Liver (tissue), 9 donors: ENCODE measurements around the gene BCKDHB. TPM values are rescaled to one million over a fixed set of nuclear protein-coding genes. Genes with fewer than 3 reads are reported as not detected.

Source experiments
- DNase-seq: peaks from one replicate; pipeline ENCODE4 v3.0.0-alpha.2; 2017; ENCODE audit warnings: low spot score
- H3K27ac ChIP-seq, 2 donors: one replicate each; pipeline ENCODE4 v1.7.0; 2013; ENCODE audit warnings: inconsistent platforms in 2 of 2, low read length in 2 of 2, control low read depth in 1 of 2, low read depth in 1 of 2, mild to moderate bottlenecking in 1 of 2
- H3K27me3 ChIP-seq, 4 donors: one replicate each; pipeline versions ENCODE4 v1.6.1 to v1.7.0; 2013; ENCODE audit warnings: low read length in 3 of 4, inconsistent platforms in 1 of 4, mild to moderate bottlenecking in 1 of 4, moderate library complexity in 1 of 4; ENCODE audit not compliant: control insufficient read depth in 4 of 4, insufficient read depth in 4 of 4
- H3K36me3 ChIP-seq, 4 donors: one replicate each; pipeline versions ENCODE4 v1.6.1 to v1.7.0; 2013; ENCODE audit warnings: low read length in 3 of 4, mild to moderate bottlenecking in 3 of 4, low read depth in 1 of 4, moderate library complexity in 1 of 4; ENCODE audit not compliant: control insufficient read depth in 4 of 4, insufficient read depth in 3 of 4
- H3K4me1 ChIP-seq, 4 donors: one replicate each; pipeline versions ENCODE4 v1.6.1 to v1.7.0; 2013; ENCODE audit warnings: low read length in 3 of 4, mild to moderate bottlenecking in 3 of 4, moderate library complexity in 1 of 4; ENCODE audit not compliant: control insufficient read depth in 4 of 4, insufficient read depth in 4 of 4
- H3K4me3 ChIP-seq, 3 donors: one replicate each; pipeline versions ENCODE4 v1.6.1 to v1.7.0; 2013; ENCODE audit warnings: low read length in 3 of 3, control low read depth in 1 of 3, low read depth in 1 of 3, mild to moderate bottlenecking in 1 of 3
- H3K9ac ChIP-seq, 2 donors: one replicate each; pipeline ENCODE4 v1.7.0; 2013; ENCODE audit warnings: low read length in 2 of 2, mild to moderate bottlenecking in 2 of 2, moderate library complexity in 2 of 2, control low read depth in 1 of 2, low read depth in 1 of 2
- H3K9me3 ChIP-seq, 4 donors: one replicate each; pipeline versions ENCODE4 v1.6.1 to v1.7.0; 2013; ENCODE audit warnings: low read length in 3 of 4; ENCODE audit not compliant: control insufficient read depth in 4 of 4
- ATF3 ChIP-seq: IDR thresholded peaks from 2 replicates; pipeline ENCODE4 v1.6.1; 2016; ENCODE audit warnings: antibody characterized with exemption
- CTCF ChIP-seq: fragments of 150-350 bp; IDR thresholded peaks from 2 replicates; pipeline ENCODE4 v1.5.1; 2017; ENCODE audit warnings: improper control_type of control experiment, low read depth, low read length; ENCODE audit not compliant: missing input control
- EGR1 ChIP-seq, 2 donors: IDR thresholded peaks; 2 replicates each; pipeline ENCODE4 v1.6.1; 2016 to 2018; ENCODE audit warnings: antibody characterized with exemption in 2 of 2, low read depth in 2 of 2
- FOXA1 ChIP-seq: IDR thresholded peaks from 2 replicates; pipeline ENCODE4 v1.6.1; 2016; ENCODE audit warnings: antibody characterized with exemption
- FOXA2 ChIP-seq: IDR thresholded peaks from 2 replicates; pipeline ENCODE4 v1.6.1; 2016; ENCODE audit warnings: antibody characterized with exemption
- GABPA ChIP-seq, 2 donors: IDR thresholded peaks in 1 of 2; conservative IDR thresholded peaks in 1 of 2; 2 replicates each; pipeline ENCODE4 v1.6.1; 2016; ENCODE audit warnings: antibody characterized with exemption in 2 of 2, mild to moderate bottlenecking in 1 of 2, moderate library complexity in 1 of 2
- HNF4A ChIP-seq, 2 donors: conservative IDR thresholded peaks; 2 replicates each; pipeline ENCODE4 v1.6.1; 2016; ENCODE audit warnings: antibody characterized with exemption in 2 of 2, mild to moderate bottlenecking in 2 of 2
- HNF4G ChIP-seq: IDR thresholded peaks from 2 replicates; pipeline ENCODE4 v1.6.1; 2016; ENCODE audit warnings: antibody characterized with exemption
- MAX ChIP-seq: IDR thresholded peaks from 2 replicates; pipeline ENCODE4 v1.6.1; 2016; ENCODE audit warnings: antibody characterized with exemption
- NR2F2 ChIP-seq: IDR thresholded peaks from 2 replicates; pipeline ENCODE4 v1.6.1; 2016; ENCODE audit warnings: antibody characterized with exemption
- RAD21 ChIP-seq, 2 donors: IDR thresholded peaks; 2 replicates each; pipeline ENCODE4 v1.6.1; 2016; ENCODE audit warnings: antibody characterized with exemption in 2 of 2, mild to moderate bottlenecking in 2 of 2
- REST ChIP-seq: IDR thresholded peaks from 2 replicates; pipeline ENCODE4 v1.6.1; 2016; ENCODE audit warnings: antibody characterized with exemption, mild to moderate bottlenecking
- RXRA ChIP-seq, 2 donors: IDR thresholded peaks; 2 replicates each; pipeline ENCODE4 v1.6.1; 2017 to 2018; ENCODE audit warnings: antibody characterized with exemption in 2 of 2, mild to moderate bottlenecking in 1 of 2
- SP1 ChIP-seq: IDR thresholded peaks from 2 replicates; pipeline ENCODE4 v1.6.1; 2018; ENCODE audit warnings: antibody characterized with exemption, mild to moderate bottlenecking
- TAF1 ChIP-seq: conservative IDR thresholded peaks from 2 replicates; pipeline ENCODE4 v1.6.1; 2016; ENCODE audit warnings: antibody characterized with exemption, mild to moderate bottlenecking
- YY1 ChIP-seq: IDR thresholded peaks from 2 replicates; pipeline ENCODE4 v1.6.1; 2016; ENCODE audit warnings: antibody characterized with exemption, mild to moderate bottlenecking
- WGBS: extraction: QIAGEN DNeasy Blood & Tissue Kit; methylation state at CpG from one replicate; pipeline ENCODE4 v1.1.7; 2013; 5-methylcytosine and 5-hydroxymethylcytosine counted together
- polyA plus RNA-seq, 2 donors: library from polyadenylated mRNA; stranded (reverse) in 1 of 2; unstranded in 1 of 2; fragments of 200-250 nt in 1 of 2; fragments of >200 nt in 1 of 2; fragmentation: Nextera tagmentation in 1 of 2; extraction: Ambion mirVana in 1 of 2; gene quantifications; one replicate each; pipeline versions ENCODE4 v1.2.1 to v1.2.3, GENCODE V29; 2013 to 2015
- total RNA-seq, 2 donors: library from RNA; depleted of rRNA; stranded (reverse); fragments of >200 nt; gene quantifications; one replicate each; pipeline ENCODE4 v1.2.3, GENCODE V29; 2014
- TF ChIP-seq, protein P1 (sequence below): IDR thresholded peaks from 2 replicates; pipeline ENCODE4 v1.6.1; 2016; ENCODE audit warnings: antibody characterized with exemption
- donor health status: healthy.
- donor health status: healthy.
- donor health status: healthy.
- donor health status: healthy.
- donor health status: healthy.

The BCKDHB gene
- total and polyA plus RNA-seq, 4 donors: 13.0 to 74.8 (median 31.6) TPM

DNA sequence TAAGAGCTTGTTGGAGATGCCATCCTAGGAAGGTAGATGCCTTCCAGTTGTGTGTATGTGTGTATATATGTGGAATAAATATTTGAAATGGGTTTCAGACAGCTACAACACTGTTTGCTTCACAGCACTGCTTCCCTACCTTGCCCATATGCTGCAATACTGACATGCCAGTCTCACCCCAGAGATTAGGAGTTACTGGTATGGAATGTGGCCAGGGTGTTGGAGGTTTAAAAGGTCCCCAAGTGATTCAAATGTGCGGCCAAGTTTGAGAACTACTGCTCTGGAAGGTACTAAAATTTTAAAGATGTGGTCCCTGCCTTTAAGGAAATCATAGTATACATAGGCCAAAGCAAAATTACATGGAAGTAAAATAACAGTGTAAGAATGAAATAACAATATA lies 39.5 kb downstream of the BCKDHB start:
- WGBS: 96% methylated on average over 1 of the region's 1 CpG

More for the DNA sequence above, 39.5 kb downstream of the BCKDHB start:
- H3K9ac ChIP-seq: no peak overlapping the region
- DNase-seq: no peak
- no peak overlapping the region for H3K27ac ChIP-seq
- H3K9me3 ChIP-seq: no peaks in the 10 kb centered on the region
- no peaks in the 10 kb centered on the region for H3K4me1 ChIP-seq
- H3K27me3 ChIP-seq: no peaks in the 10 kb centered on the region
- no peak for TF ChIP-seq SP1
- no peak for TF ChIP-seq CTCF
- TF ChIP-seq RAD21 (IDR thresholded peaks at IDR 0.05): no peak
- TF ChIP-seq HNF4G: no peak
- TF ChIP-seq TAF1: no peak
- TF ChIP-seq RXRA (IDR thresholded peaks at IDR 0.05): no peak
- TF ChIP-seq YY1: no peak
- no peak for TF ChIP-seq MAX
- no peak for TF ChIP-seq ATF3
- TF ChIP-seq NR2F2: no peak
- TF ChIP-seq FOXA1: no peak
- TF ChIP-seq REST: no peak
- no peak for TF ChIP-seq FOXA2
- no peak for TF ChIP-seq GABPA (IDR thresholded peaks at IDR 0.05 in 1 of 2, conservative IDR thresholded peaks at IDR 0.05 in 1 of 2)
- no peak for TF ChIP-seq HNF4A (conservative IDR thresholded peaks at IDR 0.05)
- TF ChIP-seq, protein P1, sequence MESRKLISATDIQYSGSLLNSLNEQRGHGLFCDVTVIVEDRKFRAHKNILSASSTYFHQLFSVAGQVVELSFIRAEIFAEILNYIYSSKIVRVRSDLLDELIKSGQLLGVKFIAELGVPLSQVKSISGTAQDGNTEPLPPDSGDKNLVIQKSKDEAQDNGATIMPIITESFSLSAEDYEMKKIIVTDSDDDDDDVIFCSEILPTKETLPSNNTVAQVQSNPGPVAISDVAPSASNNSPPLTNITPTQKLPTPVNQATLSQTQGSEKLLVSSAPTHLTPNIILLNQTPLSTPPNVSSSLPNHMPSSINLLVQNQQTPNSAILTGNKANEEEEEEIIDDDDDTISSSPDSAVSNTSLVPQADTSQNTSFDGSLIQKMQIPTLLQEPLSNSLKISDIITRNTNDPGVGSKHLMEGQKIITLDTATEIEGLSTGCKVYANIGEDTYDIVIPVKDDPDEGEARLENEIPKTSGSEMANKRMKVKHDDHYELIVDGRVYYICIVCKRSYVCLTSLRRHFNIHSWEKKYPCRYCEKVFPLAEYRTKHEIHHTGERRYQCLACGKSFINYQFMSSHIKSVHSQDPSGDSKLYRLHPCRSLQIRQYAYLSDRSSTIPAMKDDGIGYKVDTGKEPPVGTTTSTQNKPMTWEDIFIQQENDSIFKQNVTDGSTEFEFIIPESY: no peak
- no peak for TF ChIP-seq EGR1 (IDR thresholded peaks at IDR 0.05; ENCODE audit: low read depth in 2 of 2)
- peaks cover 0 to 17% (median 0%) of the 10 kb centered on the region in 4 donors for H3K36me3 ChIP-seq
- H3K4me3 ChIP-seq: no peak overlapping the region
